Epidermal melanocyte (primary cell): ENCODE results near the gene USH2A.

Experiments used
- DNase-seq: peaks from one replicate; pipeline ENCODE4 v3.0.0; 2011; ENCODE audit warnings: low spot score; ENCODE audit not compliant: insufficient read length

The USH2A gene

DNA sequence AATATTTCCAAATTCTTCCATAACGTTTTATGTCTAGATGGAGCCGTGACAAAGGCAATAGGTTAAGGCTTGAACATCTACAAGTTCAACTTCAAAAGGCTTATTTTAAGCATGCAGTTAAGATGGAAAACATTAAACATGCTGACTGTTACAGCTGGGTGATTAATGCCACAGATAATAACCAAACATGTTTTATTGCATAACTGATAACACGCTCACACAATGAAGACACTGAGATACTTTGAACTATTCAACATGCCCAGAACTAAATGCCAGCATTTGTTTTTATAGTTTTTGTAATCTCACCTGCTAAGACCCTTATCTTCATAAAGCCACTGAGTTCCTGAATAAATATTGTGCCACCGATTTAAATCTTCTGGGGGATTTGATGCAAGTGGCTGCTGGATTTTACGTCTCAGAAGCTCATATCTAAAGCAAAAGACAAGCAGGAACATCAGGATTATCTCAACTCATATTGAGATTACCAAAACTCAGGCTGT is 545.7 kb downstream of the USH2A start:
- no peak for DNase-seq

- DNase-seq, result no peak
These were observed 547.5 kb downstream of the USH2A start for GRCh38 chr1:215875712-215876111.

GRCh38 chr1:215875236-215875635 is 548.0 kb downstream of the USH2A start:
- DNase-seq, result no peak

GRCh38 chr1:215872658-215873057 is 550.6 kb downstream of the USH2A start:
- DNase-seq, result no peak

- no peak for DNase-seq
These were observed 554.7 kb downstream of the USH2A start for GRCh38 chr1:215868500-215868899.

- no peak for DNase-seq
These were observed 558.2 kb downstream of the USH2A start for GRCh38 chr1:215865060-215865459.

DNA sequence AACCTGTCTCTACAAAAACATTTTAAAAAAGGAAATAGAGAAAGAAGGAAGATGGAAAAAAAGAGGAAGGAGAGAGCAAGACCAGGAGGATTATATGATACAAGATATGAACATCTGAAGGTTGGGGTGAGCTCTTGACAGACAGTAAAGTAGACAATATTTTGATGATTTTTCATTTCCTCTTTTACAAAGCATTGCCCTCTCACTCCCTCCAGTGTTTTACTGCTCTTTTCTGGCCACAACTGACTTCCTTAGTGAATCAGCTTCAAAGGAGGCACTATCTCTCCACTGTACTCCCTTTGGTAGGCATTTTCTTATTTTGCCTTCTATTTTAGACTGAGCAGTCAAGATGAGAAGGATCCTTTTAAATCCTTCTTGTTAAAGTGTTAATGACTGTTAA is 559.5 kb downstream of the USH2A start:
- DNase-seq, result no peak

GRCh38 chr1:215860833-215861232 is 562.4 kb downstream of the USH2A start:
- DNase-seq, result no peak

DNA sequence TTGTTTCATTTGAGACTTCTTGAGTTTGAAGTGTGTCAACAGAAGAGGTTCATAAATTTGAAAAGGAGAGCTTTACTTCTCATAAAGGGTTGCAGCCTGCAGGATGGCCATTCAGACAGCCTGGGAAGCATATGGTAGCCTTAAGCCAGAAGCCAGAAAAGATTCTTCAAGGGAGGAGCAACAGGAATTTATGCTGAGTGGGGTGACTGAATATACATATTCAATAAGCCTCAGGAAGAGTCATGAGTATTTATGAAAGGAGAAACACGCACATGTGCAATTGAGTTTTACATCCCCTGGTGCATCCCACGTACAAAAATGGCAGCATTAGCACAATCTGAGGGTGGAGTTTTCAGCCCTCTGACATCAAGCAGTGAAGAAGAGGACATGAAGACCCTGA is 565.9 kb downstream of the USH2A start:
- no peak for DNase-seq

- DNase-seq, result no peak
These were observed 577.9 kb downstream of the USH2A start for GRCh38 chr1:215845234-215845891.

DNA sequence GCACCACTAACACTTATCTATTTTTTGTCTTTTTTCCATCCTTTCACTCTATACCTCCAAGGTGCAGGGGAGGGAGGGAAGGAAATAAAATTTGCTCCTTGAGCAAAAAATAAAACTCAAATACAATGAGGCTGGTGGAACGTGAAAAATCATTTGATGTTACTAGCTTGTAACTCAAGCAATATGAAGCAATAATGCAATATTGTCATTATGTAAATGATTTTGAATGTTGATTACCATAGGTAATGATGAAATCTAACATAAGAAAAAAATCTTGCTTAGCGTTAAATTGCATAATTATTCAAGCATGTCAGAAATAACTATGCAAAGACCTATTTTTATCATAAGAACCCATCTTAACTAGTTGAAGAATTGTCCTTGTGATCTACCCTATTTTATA is 578.5 kb downstream of the USH2A start:
- no peak for DNase-seq

DNA sequence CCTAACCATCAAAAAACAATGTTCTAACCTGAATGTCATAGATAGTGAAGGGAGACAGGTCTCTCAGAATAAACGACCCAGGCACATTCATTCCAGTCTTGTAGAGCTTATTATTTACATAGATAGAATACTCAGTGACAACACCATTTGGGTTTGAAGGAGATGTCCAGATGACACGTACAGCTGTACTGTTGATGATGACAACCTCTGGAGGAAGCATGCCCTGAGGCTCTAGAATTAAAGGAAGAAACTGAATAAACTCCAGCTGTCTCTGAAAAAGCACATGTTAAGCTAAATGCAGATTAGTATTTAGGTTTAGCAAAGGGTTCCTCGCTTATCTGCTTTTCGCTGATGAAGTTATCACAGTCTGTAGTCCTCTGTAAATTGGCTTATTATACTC is 579.0 kb downstream of the USH2A start:
- no peak for DNase-seq

DNA sequence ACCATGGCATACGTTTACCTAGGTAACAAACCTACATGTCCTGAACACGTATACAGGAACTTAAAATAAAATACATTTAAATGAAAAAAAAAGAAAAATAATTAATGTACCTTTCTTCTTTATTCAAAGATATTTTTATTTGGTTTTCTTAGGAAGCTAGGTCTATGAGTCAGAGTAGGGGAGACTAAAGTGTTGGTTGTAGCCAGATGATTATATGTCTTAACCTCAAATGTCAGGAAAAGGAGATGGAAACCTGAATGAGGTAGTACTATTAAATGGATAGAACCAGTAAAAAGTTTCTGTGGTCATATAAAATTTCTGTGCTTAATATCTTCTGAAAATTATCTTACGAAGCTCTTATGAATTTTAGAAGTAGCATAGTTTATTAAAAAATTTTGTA is 580.3 kb downstream of the USH2A start:
- DNase-seq, result no peak

- DNase-seq, result no peak
These were observed 587.3 kb downstream of the USH2A start for GRCh38 chr1:215835951-215836350.

DNA sequence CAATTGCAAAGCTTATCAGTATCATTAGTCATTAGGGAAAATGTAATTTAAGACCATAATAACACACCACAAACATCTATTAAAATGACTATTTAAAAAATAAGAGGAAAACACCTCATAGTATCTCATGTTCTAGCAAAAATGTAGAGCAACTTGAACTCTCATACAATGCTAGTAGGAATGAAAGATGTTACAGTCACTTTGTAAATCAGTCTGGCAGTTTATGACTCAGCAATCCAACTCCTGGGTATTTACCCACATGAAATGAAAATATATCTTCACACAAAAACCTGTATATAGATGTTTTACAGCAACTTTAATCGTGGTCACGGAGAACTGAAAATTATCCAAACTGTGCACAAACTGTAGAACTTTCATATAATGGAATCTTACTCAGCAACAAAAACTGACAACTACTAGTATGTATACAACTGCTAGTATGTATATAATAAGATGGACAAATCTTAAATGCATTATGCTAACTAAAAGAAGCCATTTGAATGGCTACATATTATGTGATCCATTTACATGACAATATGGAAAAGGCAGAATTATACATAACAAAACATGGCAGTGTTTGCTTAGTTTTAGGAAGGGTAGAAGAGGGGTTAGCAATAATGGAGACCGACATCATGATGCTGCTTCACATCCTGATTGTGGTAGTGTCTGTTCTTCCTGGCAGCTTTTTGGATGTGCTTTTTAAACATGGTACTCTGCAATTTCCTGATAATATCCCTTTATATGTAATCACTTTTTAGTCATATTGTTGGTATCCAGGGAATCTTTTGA is 589.1 kb downstream of the USH2A start:
- DNase-seq, result no peak

GRCh38 chr1:215830226-215830810 is 592.9 kb downstream of the USH2A start:
- no peak for DNase-seq

GRCh38 chr1:215825056-215825455 is 598.2 kb downstream of the USH2A start:
- no peak for DNase-seq

GRCh38 chr1:215824245-215824644 is 599.0 kb downstream of the USH2A start:
- no peak for DNase-seq

GRCh38 chr1:215819114-215819513 is 604.1 kb downstream of the USH2A start:
- no peak for DNase-seq

GRCh38 chr1:215807911-215808436 is 615.3 kb downstream of the USH2A start:
- no peak for DNase-seq

DNA sequence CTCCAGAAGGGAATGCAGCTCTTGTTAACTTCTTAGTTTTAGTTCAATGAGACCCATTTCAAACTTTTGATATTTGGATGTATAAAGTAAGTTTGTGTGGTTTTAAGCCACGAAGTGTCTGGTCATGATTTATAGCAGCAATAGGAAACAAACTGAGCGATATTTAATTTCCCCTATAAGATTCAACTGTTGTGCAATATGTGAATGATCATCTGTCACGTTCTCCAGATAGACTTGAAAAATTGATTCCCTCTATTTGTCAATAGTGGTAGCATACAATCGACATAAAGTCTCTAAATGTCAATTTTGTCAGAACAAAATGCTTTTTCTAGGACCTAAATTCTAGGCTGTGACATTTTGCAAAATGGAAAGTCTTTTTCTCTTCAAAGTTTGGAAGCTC is 616.0 kb downstream of the USH2A start:
- no peak for DNase-seq

- DNase-seq, result no peak
These were observed 625.4 kb downstream of the USH2A start for GRCh38 chr1:215797859-215798258.
